Large intestine (tissue), 3 donors: ENCODE results near the gene HNRNPH2. TPM values are rescaled to one million over a fixed set of nuclear protein-coding genes. Genes with fewer than 3 reads are reported as not detected.
A peak's percentile ranks its signal among the peaks of the same experiment; 100 is the strongest.

Source experiments
- DNase-seq, 2 donors: peaks; one replicate each; pipeline versions ENCODE4 v3.0.0 to v3.0.0-alpha.2; 2013
- H3K27ac ChIP-seq: one replicate; pipeline ENCODE4 v1.5.1; 2013; ENCODE audit warnings: low read length
- H3K27me3 ChIP-seq: 2 replicates; pipeline ENCODE4 v1.6.1; 2013; ENCODE audit warnings: low read length; ENCODE audit not compliant: control insufficient read depth, insufficient read depth
- H3K36me3 ChIP-seq: 2 replicates; pipeline ENCODE4 v1.6.1; 2013; ENCODE audit warnings: low read length; ENCODE audit not compliant: control insufficient read depth, insufficient read depth
- H3K4me1 ChIP-seq: one replicate; pipeline ENCODE4 v1.6.1; 2013; ENCODE audit warnings: low read length; ENCODE audit not compliant: control insufficient read depth, insufficient read depth
- H3K4me3 ChIP-seq: one replicate; pipeline ENCODE4 v1.5.1; 2013; ENCODE audit warnings: low read length
- H3K9me3 ChIP-seq: one replicate; pipeline ENCODE4 v1.6.1; 2013; ENCODE audit warnings: mild to moderate bottlenecking, low read depth, low read length, moderate library complexity; ENCODE audit not compliant: control insufficient read depth
- WGBS: methylation state at CpG from one replicate; pipeline ENCODE4 v1.1.5; 2013; ENCODE audit warnings: low lambda C conversion rate; ENCODE audit not compliant: insufficient coverage; 5-methylcytosine and 5-hydroxymethylcytosine counted together
- polyA plus RNA-seq: library from polyadenylated mRNA; unstranded; fragments of 120-200 nt; gene quantifications from one replicate; pipeline ENCODE4 v1.2.1, GENCODE V29; 2013

Gene HNRNPH2
- polyA plus RNA-seq, 1 donor = 115 TPM

DNA sequence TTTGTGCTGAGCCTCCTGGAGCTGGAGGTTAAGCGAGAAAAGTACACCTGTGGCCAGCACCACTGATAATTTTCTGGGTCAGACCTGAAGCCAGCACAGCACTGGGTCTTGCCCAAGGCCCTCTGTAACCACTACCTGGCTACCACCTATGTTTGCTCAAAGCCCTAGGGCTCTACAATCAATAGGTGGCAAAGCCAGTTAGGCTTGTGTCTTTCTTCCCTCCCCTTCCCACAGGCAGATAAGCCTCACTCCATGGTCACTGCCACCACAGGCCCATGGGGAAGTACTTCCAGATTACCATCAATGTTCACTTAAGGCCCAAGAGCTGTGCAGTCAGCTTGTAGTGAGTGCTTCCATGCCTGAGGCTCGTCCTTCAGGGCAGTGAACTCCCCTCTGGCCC lies 42.1 kb downstream of the HNRNPH2 start:
- Histone ChIP-seq H3K36me3 (peaks cover 2% of the 10 kb centered on the region), H3K27me3 (no peaks in the 10 kb centered on the region), H3K27ac (peak overlapping the region; percentile 92), H3K4me1 (peaks cover 11% of the 10 kb centered on the region), H3K4me3 (no peak overlapping the region), H3K9me3 (peaks cover 4% of the 10 kb centered on the region)
- WGBS = no CpG with 5 or more reads among the region's 2 CpGs
- no peak for DNase-seq

DNA sequence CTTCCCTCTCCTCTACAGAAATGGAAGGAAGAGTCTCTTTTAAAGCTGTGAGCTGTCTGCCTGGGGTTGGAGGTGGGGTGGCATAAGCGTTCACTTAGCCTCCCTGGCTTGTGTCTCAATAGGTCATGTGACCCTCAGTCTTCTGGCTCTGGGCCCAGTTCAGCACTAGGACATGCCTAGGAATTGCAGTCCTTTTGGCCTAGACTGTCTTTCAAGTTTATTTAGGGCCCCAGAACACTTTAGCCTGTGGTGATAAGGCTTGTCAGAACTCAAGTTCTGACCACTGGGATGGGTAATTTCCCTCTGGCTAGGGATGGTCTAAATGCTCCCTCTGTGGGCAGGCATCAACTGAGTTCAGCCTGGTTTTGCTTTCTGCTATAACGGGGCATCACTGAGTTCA lies 42.9 kb downstream of the HNRNPH2 start:
- no CpG with 5 or more reads among the region's 2 CpGs for WGBS
- Histone ChIP-seq H3K36me3 (peaks cover 2% of the 10 kb centered on the region), H3K4me1 (peaks cover 11% of the 10 kb centered on the region), H3K9me3 (peaks cover 4% of the 10 kb centered on the region), H3K27ac (peak overlapping the region; percentile 92), H3K4me3 (no peak overlapping the region), H3K27me3 (no peaks in the 10 kb centered on the region)
- peak; percentile 54 to 79 for DNase-seq

- peaks cover 2% of the 10 kb centered on the region for H3K36me3 ChIP-seq
- peak overlapping the region; percentile 92 for H3K27ac ChIP-seq
- no CpG with 5 or more reads among the region's 3 CpGs for WGBS
- H3K4me3 ChIP-seq = no peak overlapping the region
- peaks cover 11% of the 10 kb centered on the region for H3K4me1 ChIP-seq
- no peaks in the 10 kb centered on the region for H3K27me3 ChIP-seq
- DNase-seq = no peak
- peaks cover 4% of the 10 kb centered on the region for H3K9me3 ChIP-seq
These were observed 44.0 kb downstream of the HNRNPH2 start for GRCh38 chrX:101452056-101452455.

- Histone ChIP-seq H3K27ac (no peak overlapping the region), H3K27me3 (no peaks in the 10 kb centered on the region), H3K36me3 (peaks cover 2% of the 10 kb centered on the region), H3K9me3 (no peaks in the 10 kb centered on the region), H3K4me1 (no peaks in the 10 kb centered on the region), H3K4me3 (no peak overlapping the region)
- DNase-seq = no peak
- no CpG with 5 or more reads among the region's 1 CpG for WGBS
These were observed 52.6 kb downstream of the HNRNPH2 start for GRCh38 chrX:101460669-101461068.

DNA sequence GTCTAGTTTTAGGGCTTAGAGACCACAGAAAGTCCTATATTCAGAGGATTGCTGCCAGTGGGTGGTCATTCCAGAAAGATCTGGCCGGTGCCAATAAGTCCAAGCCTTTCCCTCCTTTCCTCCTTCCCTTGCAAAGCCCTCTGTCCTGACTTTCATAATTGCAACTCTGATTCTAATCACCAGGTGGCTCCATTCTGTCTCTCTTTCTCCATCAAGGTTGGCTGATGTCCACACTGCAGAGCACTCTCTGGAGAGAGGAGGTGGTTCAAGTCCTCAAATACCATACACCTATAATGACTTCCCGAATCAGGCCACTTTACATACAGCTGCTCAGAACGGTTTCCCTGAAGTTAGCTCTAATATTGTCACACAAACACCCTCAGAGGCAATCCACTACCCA lies 54.9 kb downstream of the HNRNPH2 start:
- no peaks in the 10 kb centered on the region for H3K27me3 ChIP-seq
- DNase-seq = no peak
- WGBS = no CpG with 5 or more reads among the region's 3 CpGs

More for the DNA sequence above, 54.9 kb downstream of the HNRNPH2 start:
- Histone ChIP-seq H3K36me3 (peaks cover 2% of the 10 kb centered on the region), H3K4me1 (no peaks in the 10 kb centered on the region), H3K27ac (no peak overlapping the region), H3K4me3 (no peak overlapping the region), H3K9me3 (no peaks in the 10 kb centered on the region)

Other genes starting within 250 kb of the HNRNPH2 start
- 2.1 TPM for gene DRP2, start 188.4 kb upstream of the HNRNPH2 start, polyA plus RNA-seq
- 0.18 TPM for gene TAF7L, start 116.9 kb upstream of the HNRNPH2 start, polyA plus RNA-seq
- gene TIMM8A, start 59.5 kb upstream of the HNRNPH2 start, polyA plus RNA-seq = 21.5 TPM
- 4.3 TPM for gene BTK, start 22.0 kb upstream of the HNRNPH2 start, polyA plus RNA-seq
- 2,501 TPM for gene RPL36A, start 17.2 kb upstream of the HNRNPH2 start, polyA plus RNA-seq
- gene GLA, start 297 bp upstream of the HNRNPH2 start, polyA plus RNA-seq = 123 TPM
- 18.9 TPM for gene ARMCX4, start 77.2 kb downstream of the HNRNPH2 start, polyA plus RNA-seq
- 37.1 TPM for gene ARMCX1, start 142.3 kb downstream of the HNRNPH2 start, polyA plus RNA-seq
- gene ARMCX6, start 209.8 kb downstream of the HNRNPH2 start, polyA plus RNA-seq = 74.6 TPM
- 93.8 TPM for gene ARMCX3, start 214.9 kb downstream of the HNRNPH2 start, polyA plus RNA-seq